SK-N-MC (cell line): ENCODE measurements around the gene S100P.

Experiments
- DNase-seq: peaks from one replicate; pipeline ENCODE4 v3.0.0-alpha.2; 2011; ENCODE audit warnings: low read depth, low spot score
- H3K27ac ChIP-seq: fragments of 200-600 bp; sonication (generic); 2 replicates; pipeline ENCODE4 v1.5.1; 2016; ENCODE audit warnings: mixed run types
- H3K36me3 ChIP-seq: fragments of 200-600 bp; sonication (generic); 2 replicates; pipeline ENCODE4 v1.6.1; 2017; ENCODE audit warnings: antibody characterized with exemption, low read length, mixed read lengths; ENCODE audit not compliant: insufficient read depth
- H3K4me3 ChIP-seq: fragments of 200-600 bp; sonication (generic); 2 replicates; pipeline ENCODE4 v1.5.1; 2016
- H3K9ac ChIP-seq: fragments of 200-600 bp; sonication (generic); 2 replicates; pipeline ENCODE4 v1.8.0; 2017; ENCODE audit warnings: mixed run types, mixed read lengths; ENCODE audit not compliant: insufficient read length
- H3K9me3 ChIP-seq: fragments of 200-600 bp; sonication (generic); 2 replicates; pipeline ENCODE4 v1.6.1; 2017; ENCODE audit warnings: low read depth, mild to moderate bottlenecking, antibody characterized with exemption, low read length, moderate library complexity, mixed read lengths
- EZH2 ChIP-seq: fragments of 200-600 bp; sonication (generic); IDR thresholded peaks from one replicate; pipeline ENCODE4 v1.6.1; 2017; ENCODE audit warnings: antibody characterized with exemption
- FOXP2 ChIP-seq: optimal IDR thresholded peaks from 2 replicates; pipeline ENCODE3; 2011; ENCODE audit warnings: mild to moderate bottlenecking, moderate library complexity; ENCODE audit not compliant: insufficient read depth; ENCODE audit errors: extremely low read length, control extremely low read depth
- POLR2AphosphoS5 ChIP-seq: IDR thresholded peaks from 2 replicates; pipeline ENCODE4 v1.6.1; 2012; ENCODE audit warnings: mild to moderate bottlenecking, low read depth, low read length, borderline replicate concordance

Gene S100P

DNA sequence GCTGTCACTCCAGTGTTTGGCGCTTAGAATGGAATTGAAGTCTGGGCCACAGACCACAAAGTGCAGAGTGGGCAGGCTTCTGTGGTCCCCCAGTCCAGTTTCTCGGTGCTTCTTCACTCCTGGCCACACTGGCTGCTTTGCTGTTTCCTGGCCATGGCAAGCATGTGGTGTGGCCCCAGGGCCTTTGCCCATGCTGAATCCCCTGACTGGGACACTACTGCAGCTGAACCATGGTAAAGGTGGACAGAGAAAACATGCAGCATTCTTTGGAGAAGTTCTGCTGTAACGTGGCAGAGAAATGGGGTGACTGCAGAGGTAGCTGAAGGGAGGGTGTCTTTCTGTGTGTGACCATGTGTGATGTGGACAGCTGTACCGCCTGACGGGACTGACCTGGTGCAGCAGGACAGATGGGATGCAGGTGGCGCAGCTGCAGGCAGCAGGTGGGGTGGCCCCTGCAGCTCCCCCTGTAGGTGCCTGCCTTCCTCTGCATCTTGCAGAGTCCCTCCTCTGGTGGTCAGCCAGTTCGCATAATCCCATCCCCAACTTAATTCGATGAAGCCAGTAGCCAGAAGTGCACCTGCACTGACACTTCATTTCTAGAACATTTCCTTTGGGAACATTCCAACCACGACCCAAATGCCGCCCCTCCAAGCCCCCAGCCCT, 13.2 kb upstream of the S100P start:
- H3K9ac ChIP-seq = no peak overlapping the region
- H3K27ac ChIP-seq = no peak overlapping the region
- no peaks in the 10 kb centered on the region; the same call in 1 of the 2 replicates for H3K36me3 ChIP-seq
- H3K4me3 ChIP-seq = no peak overlapping the region
- H3K9me3 ChIP-seq = no peaks in the 10 kb centered on the region
- DNase-seq = no peak
- TF ChIP-seq FOXP2 = no peak
- TF ChIP-seq EZH2 = no peak
- TF ChIP-seq POLR2AphosphoS5 = no peak

DNA sequence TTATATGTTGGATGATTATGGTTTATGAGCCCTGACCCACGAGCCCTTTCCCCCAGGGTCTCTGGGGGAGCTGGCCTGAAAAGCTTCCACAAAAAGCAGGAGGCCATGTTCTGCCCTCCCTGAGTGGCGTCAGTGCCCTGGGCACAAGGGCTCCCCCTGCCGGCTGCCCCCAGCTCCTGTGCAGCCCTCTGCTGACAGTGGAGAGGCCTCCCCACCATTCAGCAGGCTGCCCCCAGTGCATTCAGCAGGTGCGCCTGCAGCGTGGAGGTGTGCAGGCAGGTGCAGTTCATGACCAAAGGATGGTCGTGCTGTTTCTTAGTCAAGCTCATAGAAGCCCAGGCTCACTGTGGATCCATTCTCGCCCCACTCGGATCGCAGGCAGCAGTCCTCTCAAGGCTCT, 12.5 kb upstream of the S100P start:
- TF ChIP-seq POLR2AphosphoS5 (no peak), EZH2 (no peak), FOXP2 (no peak)
- no peaks in the 10 kb centered on the region for H3K36me3 ChIP-seq
- H3K4me3 ChIP-seq = no peak overlapping the region
- no peaks in the 10 kb centered on the region for H3K9me3 ChIP-seq
- H3K9ac ChIP-seq = no peak overlapping the region
- DNase-seq = no peak
- no peak overlapping the region for H3K27ac ChIP-seq

DNA sequence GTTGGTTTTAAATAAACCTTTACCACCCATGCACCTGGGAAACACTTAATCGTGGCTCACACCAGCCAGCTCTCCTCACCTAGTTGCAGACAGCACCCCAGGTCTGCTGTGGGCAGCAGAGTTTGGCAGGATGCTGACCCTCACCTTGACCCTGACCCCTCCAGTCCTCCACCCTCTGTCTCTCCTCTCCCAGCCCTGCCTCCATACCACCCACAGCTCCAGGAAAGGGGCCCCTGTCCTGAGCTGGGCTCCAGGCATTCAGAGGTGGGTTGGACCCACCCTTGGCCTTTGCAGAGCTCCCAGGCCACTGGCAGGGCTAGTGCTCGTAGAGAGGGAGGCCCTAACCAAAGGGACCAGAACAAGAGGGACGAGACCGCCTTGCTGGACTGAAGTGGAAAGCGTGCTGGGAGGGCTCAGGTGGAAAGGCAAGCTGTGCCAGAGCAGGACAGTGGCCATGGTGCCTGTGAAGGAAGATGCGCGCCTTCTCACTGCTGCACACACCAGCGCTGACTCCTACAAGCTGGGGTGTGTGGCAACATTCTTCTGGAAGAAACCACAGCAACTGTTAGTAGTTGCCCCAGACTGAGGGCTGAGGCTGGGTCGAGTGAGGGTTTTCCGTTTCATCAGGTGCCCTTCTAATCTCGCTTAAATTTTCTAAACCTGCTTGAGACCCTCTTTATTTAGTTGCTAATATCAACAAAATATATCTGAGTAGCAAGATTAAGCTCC, 10.7 kb upstream of the S100P start:
- TF ChIP-seq POLR2AphosphoS5 (no peak), FOXP2 (no peak), EZH2 (no peak)
- Histone ChIP-seq H3K4me3 (no peak overlapping the region), H3K36me3 (no peaks in the 10 kb centered on the region), H3K9ac (no peak overlapping the region), H3K27ac (no peak overlapping the region), H3K9me3 (no peaks in the 10 kb centered on the region)
- no peak for DNase-seq

DNA sequence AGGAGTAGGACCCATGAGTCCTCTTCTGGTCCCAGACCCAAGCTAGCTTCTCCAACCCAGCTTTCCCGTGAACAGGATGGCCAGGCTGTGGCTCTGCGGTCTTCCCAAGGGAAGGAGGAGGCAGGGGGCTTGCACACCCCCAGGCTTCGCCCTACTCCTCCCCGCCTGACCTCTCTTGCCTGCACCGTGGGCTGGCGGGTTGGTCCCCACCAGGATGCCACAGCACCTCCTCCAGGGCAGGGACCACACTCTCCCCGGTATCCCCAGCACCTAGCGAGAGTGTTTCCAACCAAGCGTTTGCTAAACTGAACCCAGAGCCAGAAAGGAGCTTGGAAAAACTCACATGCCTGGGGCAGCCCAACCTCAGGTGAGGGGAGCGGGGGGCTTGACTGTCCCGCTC, 9.0 kb upstream of the S100P start:
- no peaks in the 10 kb centered on the region for H3K36me3 ChIP-seq
- TF ChIP-seq POLR2AphosphoS5 (no peak), EZH2 (no peak), FOXP2 (no peak)
- H3K4me3 ChIP-seq = no peak overlapping the region
- DNase-seq = no peak
- no peak overlapping the region for H3K9ac ChIP-seq
- H3K9me3 ChIP-seq = no peaks in the 10 kb centered on the region
- no peak overlapping the region for H3K27ac ChIP-seq

DNA sequence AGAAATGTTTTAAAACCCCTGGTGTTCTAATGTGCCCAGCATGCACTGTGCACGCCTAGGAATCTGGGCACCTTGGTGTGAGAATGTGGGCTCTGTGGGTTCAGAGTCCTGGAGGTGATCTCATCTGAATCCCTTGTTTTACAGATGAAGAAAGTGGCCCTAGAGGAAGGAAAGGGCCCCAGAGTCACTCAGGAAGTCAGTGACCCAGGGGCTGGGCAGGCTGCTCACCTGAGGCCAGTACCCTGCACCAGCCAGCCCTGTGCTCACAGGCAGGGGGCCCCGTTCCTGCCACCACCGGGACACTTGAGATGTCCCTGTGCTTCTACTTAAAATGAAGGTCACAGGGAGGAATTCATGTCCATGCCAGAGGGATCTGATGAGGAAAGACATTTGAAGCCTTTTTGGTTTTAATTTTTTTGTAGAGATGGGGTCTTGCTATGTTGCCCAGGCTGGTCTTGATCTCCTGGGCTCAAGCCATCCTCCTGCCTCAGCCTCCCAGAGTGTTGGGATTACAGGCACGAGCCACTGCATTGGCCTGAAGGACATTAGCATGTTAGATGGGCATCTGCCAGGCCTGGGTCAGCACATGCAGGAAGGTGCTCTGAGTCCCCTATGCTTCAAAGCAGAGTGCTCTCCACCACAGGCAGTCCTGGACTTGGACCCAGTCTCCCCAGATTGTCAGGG, 7.4 kb upstream of the S100P start:
- H3K27ac ChIP-seq = no peak overlapping the region
- no peak for DNase-seq
- H3K9me3 ChIP-seq = no peaks in the 10 kb centered on the region
- no peak overlapping the region for H3K4me3 ChIP-seq
- no peak overlapping the region for H3K9ac ChIP-seq
- TF ChIP-seq POLR2AphosphoS5 = no peak
- TF ChIP-seq FOXP2 = no peak
- no peaks in the 10 kb centered on the region for H3K36me3 ChIP-seq

DNA sequence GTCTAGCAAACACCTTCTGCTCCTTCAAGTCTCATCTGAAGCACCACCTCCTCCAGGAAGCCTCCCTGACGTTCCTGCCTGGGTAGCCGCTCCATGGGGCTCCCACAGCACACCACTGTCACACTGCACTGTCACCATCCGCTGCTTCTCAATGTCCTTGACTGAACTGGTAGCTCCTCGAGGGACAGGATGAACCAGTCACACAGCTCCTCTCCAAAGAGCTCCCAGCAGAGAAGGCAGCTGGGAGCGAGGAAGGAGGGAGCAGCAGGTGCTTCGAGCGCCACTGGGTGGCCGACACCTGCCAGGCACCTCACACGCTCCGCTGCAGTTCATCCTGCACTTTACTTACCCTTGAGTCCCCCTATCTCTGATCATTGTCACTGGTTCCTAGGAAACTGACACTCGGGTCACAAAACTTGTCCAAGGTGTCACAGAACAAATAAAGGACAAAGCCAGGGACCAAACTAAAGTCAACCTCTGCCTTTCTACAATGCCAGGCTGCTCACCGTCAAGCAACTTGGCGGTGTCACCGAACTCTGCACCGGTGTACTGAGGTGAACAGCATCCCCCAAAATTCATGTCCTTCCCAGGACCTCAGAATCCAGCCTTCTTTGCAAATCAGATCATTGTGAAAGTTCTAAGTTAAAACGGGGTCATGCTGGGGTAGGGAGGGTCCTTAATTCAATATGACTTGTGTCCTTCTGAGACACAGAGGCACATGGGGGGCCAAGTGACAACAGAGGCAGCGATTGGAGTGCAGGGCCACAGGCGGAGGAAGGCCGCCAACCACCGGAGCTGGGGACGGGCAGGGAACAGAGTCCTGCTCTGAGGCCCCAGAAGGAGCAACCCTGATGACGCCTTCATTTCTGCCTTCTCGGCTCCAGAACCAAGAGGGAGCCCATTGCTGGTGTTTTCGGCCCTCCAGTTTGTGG, 5.5 kb upstream of the S100P start:
- TF ChIP-seq FOXP2 (no peak), POLR2AphosphoS5 (no peak), EZH2 (no peak)
- no peak for DNase-seq
- Histone ChIP-seq H3K36me3 (no peaks in the 10 kb centered on the region), H3K4me3 (no peak overlapping the region), H3K9ac (no peak overlapping the region), H3K27ac (no peak overlapping the region), H3K9me3 (no peaks in the 10 kb centered on the region)

DNA sequence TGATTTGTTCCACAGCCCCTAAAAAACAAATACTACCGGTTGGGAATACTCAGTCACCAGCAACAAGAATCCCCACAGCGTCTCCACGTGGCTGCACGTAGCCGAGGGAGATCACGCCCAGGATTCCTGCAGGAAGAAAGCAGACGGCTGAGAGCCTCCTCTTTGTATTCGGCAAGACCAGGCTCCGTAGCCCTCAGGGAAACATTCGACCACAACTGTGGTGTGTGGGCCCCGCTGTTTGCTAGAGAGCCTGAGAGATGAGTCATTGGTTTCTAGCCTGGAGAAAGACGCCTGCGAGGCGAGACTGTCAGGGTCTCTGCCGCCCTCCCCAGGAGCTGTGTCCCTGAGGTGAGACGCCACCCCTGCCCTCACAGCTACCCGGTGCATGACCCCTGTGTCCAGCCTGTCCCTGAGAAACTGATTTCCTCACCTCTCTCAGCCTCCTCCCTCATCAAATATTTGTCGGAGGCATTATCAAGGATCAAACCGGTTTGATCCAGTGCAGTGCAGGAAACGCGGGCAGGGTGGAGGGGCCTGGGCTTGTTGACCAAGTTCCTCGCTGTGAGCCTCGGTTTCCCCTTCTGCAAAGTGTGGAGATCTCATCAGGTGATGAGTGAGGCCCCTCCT, 4.7 kb upstream of the S100P start:
- Histone ChIP-seq H3K9me3 (no peaks in the 10 kb centered on the region), H3K27ac (no peak overlapping the region), H3K36me3 (no peaks in the 10 kb centered on the region), H3K9ac (no peak overlapping the region), H3K4me3 (no peak overlapping the region)
- no peak for DNase-seq
- TF ChIP-seq FOXP2 = no peak
- no peak for TF ChIP-seq POLR2AphosphoS5
- TF ChIP-seq EZH2 = no peak
